ENCODE data around the gene AGO3.

Gene AGO3

DNA sequence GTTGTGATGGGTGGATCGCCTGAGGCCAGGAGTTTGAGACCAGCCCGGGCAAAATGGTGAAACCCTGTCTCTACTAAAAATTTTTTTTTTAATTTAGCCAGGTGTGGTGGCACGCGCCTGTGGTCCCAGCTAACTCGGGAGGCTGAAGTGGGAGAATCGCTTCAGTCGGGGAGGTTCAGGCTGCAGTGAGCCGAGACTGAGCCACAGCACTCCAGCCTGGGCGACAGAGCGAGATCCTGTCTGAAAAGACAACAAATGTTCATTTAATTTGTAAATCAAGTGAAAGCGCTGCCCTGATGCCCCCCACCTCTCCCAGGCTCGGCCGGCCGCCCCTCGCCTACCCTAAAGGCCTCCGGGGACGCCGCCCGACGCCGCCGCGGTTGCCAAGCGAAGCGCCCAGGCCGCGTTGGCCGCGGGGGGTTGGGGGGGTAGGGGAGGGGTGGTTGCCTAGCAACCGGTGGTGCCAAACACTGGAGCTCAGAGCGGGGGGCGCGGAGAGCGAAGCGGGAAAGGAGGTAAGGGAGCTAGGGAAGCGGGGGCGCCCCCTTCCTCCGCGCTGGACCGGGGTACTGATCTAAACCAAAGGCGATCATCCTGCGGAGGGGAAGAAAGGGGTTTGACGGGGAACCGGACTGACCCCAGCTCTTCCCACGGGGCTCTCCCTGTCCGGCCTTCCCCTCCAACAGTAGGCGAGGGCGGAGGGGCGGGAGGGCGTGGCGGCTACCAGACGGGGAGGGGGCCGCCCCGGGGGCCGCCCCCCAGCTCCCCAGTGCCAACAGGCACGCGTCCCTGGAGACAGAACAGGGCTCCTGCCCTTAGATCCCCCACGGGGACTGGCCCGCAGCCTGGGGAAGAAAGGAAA lies 153.0 kb downstream of the AGO3 start, which contains the start of gene TEKT2:
TEKT2 (plus strand) TSS at position 460 of the 862 bp plus-strand sequence. CDS start 828 bp downstream, outside the sequence.
- DNase-seq (ENCODE audit: low read depth in 2 of 2) = no peak

DNA sequence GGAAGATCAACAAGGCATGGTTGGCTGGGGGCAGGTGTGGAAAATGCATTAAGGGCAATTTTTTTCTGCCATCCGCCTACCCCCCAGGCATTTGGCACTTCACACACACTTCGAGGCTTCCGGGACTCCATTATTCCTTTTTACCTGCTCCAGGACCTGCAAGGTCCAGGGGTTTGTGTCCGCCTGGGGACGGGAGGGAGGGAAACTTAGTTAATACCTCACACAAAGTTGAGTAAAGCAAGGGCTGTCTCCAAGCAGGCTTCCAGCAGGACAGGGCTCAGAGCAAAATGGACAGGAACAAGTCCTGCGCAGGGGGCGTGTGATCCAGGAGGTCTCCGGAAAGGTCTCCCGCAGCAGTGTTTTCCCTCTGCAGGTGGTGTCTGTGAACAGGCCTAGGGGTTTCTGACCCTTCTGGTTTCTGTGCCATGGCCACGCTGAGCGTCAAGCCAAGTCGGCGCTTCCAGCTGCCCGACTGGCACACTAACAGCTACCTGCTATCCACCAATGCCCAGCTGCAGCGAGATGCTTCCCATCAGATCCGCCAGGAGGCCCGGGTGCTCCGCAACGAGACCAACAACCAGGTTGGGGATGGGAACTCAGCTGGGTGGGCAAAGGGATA lies 153.7 kb downstream of the AGO3 start:
- no peak for DNase-seq (ENCODE audit: low read depth in 2 of 2)

- DNase-seq (ENCODE audit: low read depth in 2 of 2) = no peak
These were observed 154.2 kb downstream of the AGO3 start for GRCh38 chr1:36085126-36085525.

- DNase-seq (ENCODE audit: low read depth in 2 of 2) = no peak
These were observed 155.0 kb downstream of the AGO3 start for GRCh38 chr1:36085686-36086526.

DNA sequence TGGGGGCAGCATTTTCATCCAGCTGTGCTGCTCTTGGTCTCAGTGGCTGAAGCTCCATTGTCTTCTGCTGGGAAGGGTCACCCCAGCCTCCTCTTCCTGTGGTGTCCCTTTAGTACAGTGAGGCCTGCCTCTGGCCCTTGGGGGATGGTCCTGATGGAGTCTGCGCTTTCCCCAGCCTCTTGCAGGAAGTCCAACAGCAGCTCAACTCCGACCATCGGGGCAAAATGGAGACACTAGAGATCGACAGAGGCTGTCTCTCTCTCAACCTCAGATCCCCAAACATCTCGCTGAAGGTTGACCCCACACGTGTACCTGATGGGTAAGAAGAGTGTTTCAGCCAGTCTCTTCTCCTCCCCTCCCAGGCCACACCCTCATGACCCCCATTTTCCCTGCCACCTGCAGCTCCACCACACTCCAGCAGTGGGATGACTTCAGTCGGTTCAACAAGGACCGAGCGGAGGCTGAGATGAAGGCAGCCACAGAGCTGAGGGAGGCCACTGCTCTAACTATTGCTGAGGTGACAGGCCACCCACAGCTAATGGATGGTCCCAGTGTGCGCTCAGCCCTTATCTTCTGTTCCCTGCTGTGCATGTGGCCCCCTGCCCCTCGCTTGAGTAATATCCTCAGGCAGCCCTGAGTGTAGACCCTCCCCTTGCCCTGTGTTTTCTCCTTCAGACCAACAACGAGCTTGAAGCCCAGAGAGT lies 155.8 kb downstream of the AGO3 start:
- DNase-seq (ENCODE audit: low read depth in 2 of 2) = no peak

- no peak for DNase-seq (ENCODE audit: low read depth in 2 of 2)
These were observed 156.6 kb downstream of the AGO3 start for GRCh38 chr1:36087233-36088123.

DNA sequence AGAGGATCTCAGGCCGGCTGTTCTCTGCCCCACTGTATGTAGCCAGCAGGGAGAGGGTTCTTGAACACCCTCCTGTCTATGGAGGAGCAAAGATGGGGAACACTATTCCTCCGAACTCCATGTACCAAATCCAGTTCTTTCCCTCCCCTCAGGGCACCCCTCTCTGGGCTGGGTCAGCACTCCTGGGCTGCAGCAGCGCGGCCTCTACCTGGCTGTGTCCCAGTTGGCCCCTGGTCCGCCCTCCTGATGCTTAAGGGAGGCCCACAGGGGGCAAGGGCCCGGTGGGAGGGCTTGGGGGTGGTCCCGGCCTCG lies 157.3 kb downstream of the AGO3 start:
- no peak for DNase-seq (ENCODE audit: low read depth in 2 of 2)

- peak; percentile 79 to 89 for DNase-seq (ENCODE audit: low read depth in 2 of 2)
These were observed 157.9 kb downstream of the AGO3 start, which contains the start of gene ADPRS for GRCh38 chr1:36088577-36089392. Gene ADPRS, plus strand, starts transcription at chr1:36088892. Its CDS starts 13 bp downstream, at chr1:36088905.

DNA sequence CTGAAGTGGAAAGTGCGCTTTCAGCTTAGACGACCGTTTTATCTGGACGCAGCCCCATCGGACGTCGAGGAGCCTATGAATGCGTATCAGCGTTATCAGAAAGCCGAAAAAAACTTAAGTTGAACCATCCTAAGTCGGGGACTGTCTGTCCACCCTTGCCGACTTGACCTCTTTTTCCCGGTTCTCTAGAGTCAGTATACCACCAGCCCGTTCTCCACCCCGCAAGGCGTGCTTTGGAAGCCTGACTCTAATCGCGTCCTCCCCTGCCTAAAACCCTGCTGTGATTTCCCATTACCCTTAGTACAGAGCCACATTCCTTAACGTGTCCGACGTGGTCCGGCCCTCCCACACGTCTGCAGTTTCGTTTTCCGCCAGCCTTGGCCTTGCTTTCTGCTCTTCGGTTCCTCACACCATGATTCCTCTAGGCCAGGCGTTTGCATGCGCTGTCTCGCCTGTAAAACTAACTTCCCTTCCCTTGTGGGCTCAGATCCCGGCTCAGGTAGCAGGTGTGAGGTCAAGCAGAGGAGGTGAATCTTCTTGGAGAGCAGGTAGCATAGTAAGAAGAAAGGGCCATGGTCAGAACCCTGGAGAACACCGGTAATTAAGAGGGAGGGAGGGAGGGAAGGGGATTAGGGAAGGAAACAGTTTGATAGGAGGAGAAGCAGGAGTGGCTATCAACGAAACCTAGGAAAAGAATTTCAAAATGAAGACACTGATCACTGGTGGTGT lies 158.7 kb downstream of the AGO3 start:
- no peak for DNase-seq (ENCODE audit: low read depth in 2 of 2)

GRCh38 chr1:36091141-36091540 lies 160.2 kb downstream of the AGO3 start:
- DNase-seq (ENCODE audit: low read depth in 2 of 2) = no peak

DNA sequence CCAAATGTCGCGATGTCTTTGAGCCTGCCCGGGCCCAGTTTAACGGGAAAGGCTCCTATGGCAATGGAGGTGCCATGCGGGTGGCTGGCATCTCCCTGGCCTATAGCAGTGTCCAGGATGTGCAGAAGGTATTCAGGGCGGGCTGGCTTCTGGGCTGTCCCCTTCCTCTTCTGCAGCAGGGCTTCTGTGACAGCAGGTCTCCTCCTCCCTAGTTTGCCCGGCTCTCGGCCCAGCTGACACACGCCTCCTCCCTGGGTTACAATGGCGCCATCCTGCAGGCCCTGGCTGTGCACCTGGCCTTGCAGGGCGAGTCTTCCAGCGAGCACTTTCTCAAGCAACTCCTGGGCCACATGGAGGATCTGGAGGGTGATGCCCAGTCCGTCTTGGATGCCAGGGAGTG lies 160.8 kb downstream of the AGO3 start:
- DNase-seq (ENCODE audit: low read depth in 2 of 2) = no peak

DNA sequence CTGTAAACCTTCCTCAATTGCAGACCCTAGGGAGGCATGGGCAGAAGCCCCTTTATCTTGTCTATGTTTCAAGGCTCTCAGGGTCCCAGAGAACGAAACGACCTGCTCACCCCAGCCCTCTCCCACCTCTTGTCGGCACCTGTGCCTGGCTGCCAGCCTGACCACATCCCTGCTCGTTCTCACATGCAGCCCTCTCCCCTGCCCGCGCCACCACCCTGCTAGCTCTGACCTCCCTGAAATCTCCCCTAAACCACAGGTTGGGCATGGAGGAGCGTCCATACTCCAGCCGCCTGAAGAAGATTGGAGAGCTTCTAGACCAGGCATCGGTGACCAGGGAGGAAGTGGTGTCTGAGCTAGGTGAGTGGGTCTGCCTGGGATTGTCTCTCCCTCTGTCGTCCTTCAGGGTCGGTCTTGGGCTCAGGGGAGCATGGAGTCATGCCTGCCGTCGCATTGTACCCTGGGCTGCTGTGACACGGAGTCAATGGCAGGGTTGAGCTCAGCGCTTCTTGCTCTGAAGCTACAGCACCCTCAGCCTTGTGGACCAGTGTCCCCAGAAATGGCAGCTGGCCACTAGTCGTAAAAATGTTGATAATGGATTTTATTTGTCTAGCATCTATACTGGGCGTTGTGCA lies 161.4 kb downstream of the AGO3 start:
- DNase-seq (ENCODE audit: low read depth in 2 of 2) = no peak

GRCh38 chr1:36092798-36093185 lies 161.9 kb downstream of the AGO3 start:
- no peak for DNase-seq (ENCODE audit: low read depth in 2 of 2)

DNA sequence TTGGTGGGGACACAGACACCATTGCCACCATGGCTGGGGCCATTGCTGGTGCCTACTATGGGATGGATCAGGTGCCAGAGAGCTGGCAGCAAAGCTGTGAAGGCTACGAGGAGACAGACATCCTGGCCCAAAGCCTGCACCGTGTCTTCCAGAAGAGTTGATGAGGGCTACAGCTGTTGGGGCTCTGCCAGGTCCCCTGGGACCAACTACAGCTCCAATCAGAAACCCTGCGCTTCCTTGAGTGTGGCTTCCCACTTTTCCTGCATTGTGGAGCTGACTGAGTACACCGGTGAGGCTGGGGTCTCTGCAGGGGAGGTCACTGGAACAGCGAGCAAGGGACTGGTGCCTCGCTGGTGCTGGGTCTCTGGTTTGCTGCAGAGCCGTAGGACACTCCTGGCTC lies 162.3 kb downstream of the AGO3 start:
- no peak for DNase-seq (ENCODE audit: low read depth in 2 of 2)

GRCh38 chr1:36093929-36094328 lies 163.0 kb downstream of the AGO3 start:
- no peak for DNase-seq (ENCODE audit: low read depth in 2 of 2)

DNA sequence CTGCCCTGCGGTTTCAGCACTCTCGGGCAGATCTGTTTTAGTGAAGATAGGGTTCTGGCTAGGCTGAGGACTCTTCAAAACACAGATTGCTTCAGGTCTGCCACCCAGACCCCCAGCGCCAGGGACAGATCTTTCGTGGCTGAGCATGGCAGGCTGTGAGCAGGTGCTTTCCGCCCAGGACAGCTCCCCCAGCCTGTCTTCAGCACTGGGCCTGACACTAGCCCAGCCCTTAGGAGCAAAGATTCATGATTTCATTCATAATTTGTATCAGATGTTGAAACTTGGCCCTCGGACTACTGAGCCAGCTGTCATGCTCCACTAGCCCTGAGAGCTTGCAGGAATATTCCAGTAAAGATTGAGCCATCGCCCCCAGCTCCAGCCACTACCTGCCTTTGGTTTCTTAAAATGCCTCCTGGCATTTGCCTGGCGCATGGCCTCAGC lies 163.7 kb downstream of the AGO3 start:
- DNase-seq (ENCODE audit: low read depth in 2 of 2) = no peak

DNA sequence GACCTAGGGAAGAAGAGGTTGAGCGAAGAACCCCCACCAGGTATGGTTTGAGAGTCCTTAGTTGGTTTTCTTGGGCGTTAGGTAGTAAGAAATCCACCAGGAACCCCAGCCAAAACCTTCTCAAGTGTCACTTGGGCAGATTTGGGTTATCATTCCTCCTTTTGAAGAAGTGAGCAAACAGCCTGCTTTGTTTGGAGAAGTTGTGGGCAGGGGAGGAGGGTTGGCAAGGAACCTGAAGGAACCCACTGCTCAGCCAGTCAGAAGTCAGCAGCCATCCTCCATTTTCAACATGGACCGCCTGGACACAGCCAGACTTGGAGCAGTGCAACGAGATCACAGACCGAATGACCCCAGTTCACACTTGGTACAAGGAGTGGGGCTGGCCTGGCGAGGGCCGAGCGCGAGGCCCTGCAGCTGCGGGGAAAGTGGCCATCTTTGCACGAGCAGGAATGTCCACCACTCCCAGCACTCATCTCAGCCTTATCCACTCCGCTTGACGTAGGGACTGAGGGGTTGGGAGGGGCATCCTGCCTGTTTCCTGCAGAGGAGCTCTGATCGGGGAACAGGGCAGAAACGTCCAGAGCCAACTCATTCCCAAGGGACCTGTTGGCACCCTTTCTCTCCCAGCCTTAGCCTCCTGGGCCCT lies 165.0 kb downstream of the AGO3 start:
- DNase-seq (ENCODE audit: low read depth in 2 of 2) = no peak

All from stimulated activated CD4-positive, alpha-beta T cell treated with anti-CD3 and anti-CD28 coated beads, Interleukin-12 subunit alpha, Interleukin-12 subunit beta, amount 100 ng/mL, for 24 hours (primary cell).